Posterior vena cava (tissue), 2 donors: ENCODE results near the gene GPR33. TPM values are rescaled to one million over a fixed set of nuclear protein-coding genes. Genes with fewer than 3 reads are reported as not detected.
"Not testable (repeated sequence)": the region's sequence is repeated elsewhere in the genome, so short reads cannot be mapped to it uniquely, and the experiment has no call there.

Experiments used
- DNase-seq: peaks from one replicate; pipeline ENCODE4 v3.0.0-alpha.2; 2020; ENCODE audit warnings: low spot score
- intact Hi-C, 2 donors: fragments of 100-400 bp; cut with DNase I; formaldehyde crosslinking; loops; one replicate each; pipeline versions ENCODE4 v1.14.1 to v1.14.2; 2022 to 2023
- total RNA-seq, 2 donors: library from RNA; stranded (reverse); fragmentation: NEBNext Ultra II Directional; extraction: Animal tissue kit (Norgen Biotek cat#: 25700); gene quantifications; one replicate each; pipeline ENCODE4 v1.2.1, GENCODE V29; 2021
- donor health status: DM: yes; HTN: yes; CAD: no.
- donor health status: DM: yes; HTN: yes; CAD: no.

Gene GPR33
- total RNA-seq, 2 donors from 2014 or later, result not detected

DNA sequence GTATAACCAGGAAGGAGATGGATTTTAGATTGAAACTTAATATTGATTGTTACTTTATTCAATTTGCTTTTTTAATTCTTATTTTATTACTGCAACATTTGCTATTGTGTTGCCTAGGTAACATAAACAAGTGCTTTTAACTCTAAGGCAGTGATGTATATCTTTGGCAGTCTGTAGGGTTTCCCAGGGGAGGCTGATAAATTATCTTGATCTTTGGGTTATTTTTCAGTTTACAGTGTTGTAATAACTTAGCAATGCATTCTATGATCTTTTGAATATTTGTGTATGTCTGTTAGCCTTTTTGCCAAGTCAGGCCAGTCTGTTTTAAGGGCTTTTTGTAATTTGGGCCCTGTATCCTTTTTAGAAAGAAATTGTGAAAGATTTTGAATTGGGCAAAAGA, 22.7 kb downstream of the GPR33 start:
- no peak for DNase-seq
- intact Hi-C loops, result no loop called here

DNA sequence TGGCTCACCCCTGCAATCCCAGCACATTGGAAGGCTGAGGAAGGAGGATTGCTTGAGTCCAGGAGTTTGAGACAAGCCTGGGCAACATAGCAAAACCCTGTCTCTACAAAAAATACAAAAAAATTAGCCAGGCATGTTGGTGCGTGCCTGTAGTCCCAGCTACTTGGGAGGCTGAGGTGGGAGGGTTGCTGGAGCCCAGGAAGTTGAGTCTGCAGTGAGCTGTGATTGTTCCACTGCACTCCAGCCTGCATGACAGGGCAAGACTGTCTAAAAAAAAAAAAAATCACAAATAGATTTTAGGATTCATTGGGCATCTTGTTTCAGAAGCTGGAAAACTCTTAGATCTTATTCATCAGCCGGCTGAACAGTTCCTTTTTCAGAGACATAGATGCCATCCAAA, 25.4 kb downstream of the GPR33 start:
- DNase-seq, intact Hi-C loops: not testable (repeated sequence)

DNA sequence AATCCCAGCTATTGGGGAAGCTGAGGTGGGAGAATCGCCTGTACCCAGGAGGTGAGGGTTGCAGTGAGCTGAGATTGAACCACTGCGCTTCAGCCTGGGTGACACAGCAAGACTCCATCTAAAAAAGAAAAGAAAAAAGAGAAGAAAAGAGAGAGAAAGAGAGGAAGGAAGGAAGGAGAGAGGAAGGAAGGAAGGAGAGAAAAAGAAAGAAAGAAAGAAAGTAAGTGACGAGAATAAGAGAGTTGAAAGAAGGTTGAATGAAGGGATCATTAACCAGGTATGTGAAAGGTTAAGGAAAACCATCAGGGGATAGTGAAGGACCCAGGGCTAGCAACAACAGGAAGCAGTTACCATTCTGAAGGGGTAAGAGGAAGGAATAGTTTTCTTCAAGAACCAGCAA, 26.3 kb downstream of the GPR33 start:
- no peak for DNase-seq
- intact Hi-C loops, result no loop called here

DNA sequence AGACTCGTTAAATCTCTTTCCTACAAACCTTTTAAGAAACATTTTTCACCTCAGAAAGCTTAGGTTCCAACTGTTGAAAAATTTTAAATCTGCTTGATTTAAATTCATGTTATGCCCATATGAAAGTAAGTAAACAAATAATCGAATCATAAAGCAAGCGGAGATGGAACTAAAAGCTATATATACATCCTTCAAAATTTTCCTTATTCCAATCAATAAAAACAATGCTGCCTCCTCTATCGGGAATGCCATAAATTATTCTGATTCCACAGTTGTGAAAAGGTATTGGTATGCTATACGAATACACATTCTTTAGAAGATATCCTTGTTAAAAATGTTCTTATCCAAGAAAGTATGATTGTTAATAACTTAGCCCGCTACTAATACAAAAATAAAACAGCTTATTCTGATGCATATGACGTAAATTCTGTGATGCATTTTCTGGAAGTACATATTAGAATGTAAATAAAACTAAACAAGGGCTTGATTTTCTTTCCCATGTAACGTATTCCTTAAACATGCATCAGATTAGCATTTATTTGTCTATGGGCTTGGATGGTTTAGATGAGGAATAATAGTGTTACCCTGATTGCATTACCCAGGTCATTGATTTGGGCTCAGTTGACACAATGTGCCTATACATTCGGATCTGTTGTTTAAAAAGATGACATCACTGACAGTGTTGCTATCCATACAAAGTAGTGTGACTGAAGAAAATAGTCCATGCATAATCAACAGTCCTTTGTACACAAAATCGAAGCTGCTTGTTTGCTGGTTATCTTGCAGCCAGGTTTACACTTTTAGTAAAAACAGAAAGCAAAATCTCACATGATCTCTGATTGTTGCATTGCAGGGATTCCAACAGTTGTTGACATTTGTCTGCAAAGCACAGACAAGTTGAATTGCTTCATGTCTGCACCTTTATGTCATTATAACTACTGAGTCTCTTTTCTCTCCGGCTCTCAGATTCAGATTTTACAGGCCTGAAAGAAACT, 29.9 kb downstream of the GPR33 start:
- intact Hi-C loops, result no loop called here
- no peak for DNase-seq

DNA sequence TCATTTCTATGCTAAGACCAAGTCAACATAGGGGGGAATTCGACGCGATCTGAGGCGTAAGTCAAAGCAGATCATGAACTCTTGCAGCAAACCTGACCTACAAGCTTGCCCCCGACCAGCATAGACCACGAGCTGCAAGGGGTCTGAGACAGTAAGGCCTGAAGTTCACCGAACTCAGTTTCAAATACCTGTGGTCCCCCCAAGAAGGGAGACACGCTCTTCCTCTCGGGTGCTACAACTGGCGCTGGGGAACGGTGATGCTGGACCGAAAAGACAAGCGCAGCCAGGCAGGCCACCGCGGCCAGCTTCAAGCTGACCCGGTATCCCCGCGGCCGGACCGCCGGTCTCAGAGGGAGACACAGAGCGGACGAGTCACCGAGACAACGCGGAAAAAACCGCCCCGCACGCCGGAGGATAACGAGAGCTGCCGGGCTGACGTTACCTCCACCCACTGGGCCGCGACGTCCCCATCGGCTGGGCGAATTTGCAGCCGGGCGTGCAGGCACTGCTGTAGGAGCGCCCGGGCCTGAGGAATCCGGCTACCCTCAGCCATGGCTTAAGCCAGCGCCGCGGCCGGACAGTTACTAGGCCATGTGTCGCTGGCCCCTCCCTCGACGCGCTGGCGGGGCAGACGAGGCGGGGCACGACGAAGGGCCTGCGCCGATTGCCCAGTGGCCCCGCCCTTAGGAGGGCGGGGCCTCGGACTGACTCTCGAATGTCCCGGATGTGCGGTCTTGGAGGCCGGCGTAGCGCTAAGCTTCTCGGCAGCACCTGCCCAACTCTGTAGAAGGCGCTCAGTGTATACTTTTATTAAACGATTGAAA, 30.8 kb downstream of the GPR33 start, which contains the start of gene DTD2:
DTD2 (minus strand) TSS at position 666 of the 824 bp plus-strand sequence; CDS start at position 553, 113 bp downstream.
- DNase-seq, result peak; percentile 98
- intact Hi-C loops, result no loop called here

DNA sequence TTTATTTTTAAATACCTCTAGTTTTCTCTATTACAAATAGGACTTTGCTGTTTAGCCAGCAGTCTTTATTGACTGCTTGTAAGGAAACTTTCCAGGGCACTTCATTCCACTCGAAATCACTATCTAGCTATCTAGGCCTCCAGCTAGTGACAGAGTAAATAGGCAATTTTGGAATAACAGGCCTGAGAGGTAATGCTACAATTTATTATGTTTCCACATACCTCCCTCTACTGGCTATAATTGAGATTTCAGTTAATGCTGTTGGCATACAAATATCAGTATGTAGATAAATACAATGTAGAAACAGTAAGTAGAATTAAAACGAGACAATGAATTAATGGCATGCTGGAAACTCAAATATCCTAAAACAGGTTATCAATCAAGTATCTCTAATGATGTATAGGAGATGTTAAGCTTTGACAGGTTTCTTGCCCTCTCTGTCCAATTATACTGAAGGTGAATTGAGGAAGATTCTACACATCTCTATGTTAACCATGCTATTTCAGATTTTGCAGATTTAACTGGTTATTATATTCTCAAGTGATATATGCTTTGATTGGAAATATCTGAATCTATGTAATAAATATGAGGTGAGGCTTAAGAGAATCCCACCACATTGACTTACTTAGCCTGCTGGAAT, 37.7 kb downstream of the GPR33 start:
- DNase-seq, result no peak
- intact Hi-C loops, result loop anchor here in 1 of 2 donors (10.0 kb wide), 1 partner anchor 65 kb away; no protein-coding TSS in a partner anchor

DNA sequence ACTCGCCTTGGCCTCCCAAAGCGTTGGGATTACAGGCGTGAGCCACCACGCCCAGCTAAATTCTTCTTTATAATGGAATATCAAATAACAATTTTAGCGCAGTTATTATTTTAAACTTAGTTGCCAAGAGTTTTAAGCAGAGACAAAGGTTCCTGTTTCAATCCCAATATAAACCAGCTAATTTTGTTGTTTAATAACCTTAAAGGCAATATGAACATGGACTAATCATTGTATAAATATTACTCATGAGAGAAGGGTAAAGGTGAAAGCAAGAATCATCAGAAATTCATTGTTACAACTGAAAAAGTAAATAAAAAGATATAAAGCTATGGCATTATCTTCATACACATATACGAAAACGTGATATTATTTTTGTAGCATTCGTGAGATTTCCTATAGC, 38.7 kb downstream of the GPR33 start:
- DNase-seq, result no peak
- intact Hi-C loops, result loop anchor here in 1 of 2 donors (10.0 kb wide), 1 partner anchor 64 kb away; no protein-coding TSS in a partner anchor

DNA sequence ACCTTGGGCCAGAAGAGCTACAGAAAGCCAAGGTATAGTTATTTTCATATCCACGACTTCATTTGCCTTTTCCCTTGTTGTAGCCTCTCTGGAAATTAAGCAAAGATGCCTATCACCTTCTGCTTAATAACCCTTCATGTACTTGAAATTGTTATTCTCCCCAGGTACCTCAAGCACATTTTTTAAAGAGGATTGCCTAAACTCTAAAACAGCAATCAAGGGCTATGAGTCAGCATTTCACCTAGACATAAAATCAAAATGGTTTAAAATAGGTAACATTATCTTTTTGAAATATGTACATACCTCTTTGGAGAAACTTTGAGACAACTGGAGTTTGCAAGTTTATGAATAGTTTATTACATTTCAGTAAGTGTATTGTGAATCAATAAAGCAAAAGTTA, 42.1 kb downstream of the GPR33 start:
- no peak for DNase-seq
- intact Hi-C loops, result loop anchor here in 1 of 2 donors (10.0 kb wide), 1 partner anchor 61 kb away; no protein-coding TSS in a partner anchor

DNA sequence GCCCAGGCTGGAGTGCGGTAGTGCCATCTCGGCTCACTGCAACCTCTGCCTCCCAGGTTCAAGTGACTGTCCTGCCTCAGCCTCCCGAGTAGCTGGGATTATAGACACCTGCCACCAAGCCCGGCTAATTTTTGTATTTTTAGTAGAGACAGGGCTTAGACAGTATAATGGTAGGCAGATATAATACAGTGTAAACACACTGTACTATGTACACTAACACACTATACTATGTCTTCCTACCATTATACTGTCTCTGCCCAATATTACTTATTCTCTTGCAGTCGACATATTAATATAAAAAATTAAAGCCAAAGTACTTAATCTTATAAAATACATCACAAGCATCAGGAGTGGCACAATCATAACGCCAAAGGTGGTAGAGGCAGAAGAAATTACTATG, 45.6 kb downstream of the GPR33 start:
- intact Hi-C loops, result loop anchor here in 1 of 2 donors (10.0 kb wide), 1 partner anchor 57 kb away; no protein-coding TSS in a partner anchor

DNA sequence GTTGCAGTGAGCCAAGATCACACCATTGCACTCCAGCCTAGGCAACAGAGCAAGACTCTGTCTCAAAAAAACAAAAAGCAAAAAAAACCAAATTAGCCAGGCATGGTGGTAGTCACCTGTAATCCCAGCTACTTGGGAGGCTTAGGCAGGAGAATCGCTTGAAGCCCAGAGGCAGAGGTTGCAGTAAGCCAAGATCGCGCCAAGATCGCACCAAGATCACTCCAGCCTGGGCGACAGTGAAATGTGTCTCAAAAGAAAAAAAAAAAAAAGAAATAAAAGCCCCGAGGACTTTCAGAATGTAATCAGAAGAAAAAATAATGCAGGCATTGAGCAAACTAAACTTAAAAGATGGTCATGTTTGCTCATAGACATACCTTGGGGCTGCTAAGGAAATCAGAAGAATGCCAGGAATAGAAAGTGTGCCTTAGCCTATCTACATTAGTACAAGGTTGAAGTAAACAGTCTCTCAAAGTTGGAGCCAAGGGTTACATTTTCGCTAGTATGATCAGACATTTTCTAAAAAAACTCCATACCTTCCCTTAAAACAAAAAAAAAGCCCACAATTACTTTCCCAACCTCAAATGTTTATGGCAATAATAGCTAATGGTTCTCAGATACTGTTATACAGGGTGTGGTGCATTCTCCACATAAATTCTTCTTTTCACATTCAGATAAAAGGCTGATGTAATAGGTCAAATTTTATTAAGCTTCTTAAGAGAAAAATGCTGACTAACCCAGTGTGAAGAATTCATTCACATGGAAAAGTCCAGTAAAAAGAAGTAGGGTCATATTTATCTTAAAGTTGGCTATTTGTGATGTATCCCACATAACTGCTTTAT, 46.3 kb downstream of the GPR33 start:
- intact Hi-C loops, result loop anchor here in 1 of 2 donors (10.0 kb wide), 1 partner anchor 57 kb away; no protein-coding TSS in a partner anchor
- no peak for DNase-seq

More for the DNA sequence above, 45.6 kb downstream of the GPR33 start:
- no peak for DNase-seq

DNA sequence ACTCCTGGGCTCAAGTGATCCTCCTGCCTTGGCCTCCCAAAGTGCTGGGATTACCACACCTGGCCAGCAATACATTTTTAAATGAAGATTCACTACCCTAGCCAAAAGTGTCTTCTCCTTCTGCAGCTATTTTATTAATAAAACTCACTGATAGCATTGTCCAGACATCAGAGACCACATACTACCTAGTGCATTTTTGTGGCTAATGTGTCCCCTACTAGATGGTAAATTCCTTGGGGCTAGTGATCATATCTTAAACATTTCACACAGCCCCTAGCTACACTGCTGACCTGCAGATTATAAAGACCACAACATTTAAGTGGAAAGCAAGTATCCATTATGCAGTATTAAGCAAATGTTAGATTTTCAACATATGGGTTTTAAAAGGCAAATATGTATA, 47.6 kb downstream of the GPR33 start:
- intact Hi-C loops, result loop anchor here in 1 of 2 donors (10.0 kb wide), 1 partner anchor 55 kb away; no protein-coding TSS in a partner anchor
- no peak for DNase-seq

DNA sequence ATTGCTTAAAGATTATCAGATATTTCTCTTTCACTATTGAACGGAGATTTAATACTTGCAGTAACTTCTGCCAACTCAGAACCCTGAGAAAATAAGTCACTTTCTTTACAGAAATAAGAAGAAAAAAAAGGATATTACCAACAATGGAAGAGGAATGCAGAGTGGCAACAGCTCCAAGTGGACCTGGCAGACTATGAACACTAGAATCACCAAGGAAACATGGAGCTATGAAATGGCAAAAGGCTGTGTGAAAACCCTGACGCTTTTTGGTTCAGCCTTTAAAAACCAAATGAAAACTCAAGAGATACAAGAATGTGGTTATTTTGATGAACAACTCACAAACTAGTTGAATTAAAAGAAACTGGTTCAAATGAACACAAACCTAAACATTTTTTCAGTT, 48.3 kb downstream of the GPR33 start:
- no peak for DNase-seq
- intact Hi-C loops, result no loop called here

DNA sequence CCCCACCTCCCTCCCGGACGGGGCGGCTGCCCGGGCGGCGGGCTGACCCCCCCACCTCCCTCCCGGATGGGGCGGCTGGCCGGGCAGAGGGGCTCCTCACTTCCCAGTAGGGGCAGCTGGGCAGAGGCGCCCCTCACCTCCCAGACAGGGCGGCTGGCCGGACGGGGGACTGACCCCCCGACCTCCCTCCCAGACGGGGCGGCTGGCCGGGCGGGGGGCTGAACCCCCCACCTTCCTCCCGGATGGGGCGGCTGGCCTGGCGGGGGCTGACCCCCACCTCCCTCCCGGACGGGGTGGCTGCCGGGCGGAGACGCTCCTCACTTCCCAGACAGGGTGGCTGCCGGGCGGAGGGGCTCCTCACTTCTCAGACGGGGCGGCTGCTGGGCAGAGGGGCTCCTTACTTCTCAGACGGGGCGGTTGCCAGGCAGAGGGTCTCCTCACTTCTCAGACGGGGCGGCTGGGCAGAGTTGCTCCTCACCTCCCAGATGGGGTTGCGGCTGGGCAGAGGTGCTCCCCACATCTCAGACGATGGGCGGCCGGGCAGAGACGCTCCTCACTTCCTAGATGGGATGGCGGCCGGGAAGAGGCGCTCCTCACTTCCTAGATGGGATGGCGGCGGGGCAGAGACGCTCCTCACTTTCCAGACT, 50.7 kb downstream of the GPR33 start:
- DNase-seq, intact Hi-C loops: not testable (repeated sequence)

DNA sequence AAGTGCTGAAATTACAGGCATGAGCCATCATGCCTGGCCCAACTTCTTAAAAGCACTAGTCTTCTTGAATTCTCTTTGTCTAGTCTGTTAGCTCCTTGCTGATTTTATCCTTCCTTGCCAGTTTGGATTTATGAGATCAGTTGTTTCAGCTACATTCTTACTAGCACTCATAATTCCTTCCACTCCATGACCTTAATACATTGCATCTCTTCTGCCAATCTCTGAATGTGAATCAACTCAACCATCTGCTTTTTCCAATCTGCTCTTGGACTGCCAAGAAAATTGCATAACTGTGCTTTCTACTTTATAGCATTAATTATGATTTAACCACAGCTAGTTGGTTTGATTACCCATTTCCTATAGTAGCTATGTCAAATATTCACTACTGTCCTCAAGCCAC, 52.6 kb downstream of the GPR33 start:
- DNase-seq, result no peak
- intact Hi-C loops, result no loop called here
